Pancreas (tissue), 10 donors: ENCODE data around the gene NANOS1. TPM values are rescaled to one million over a fixed set of nuclear protein-coding genes. Genes with fewer than 3 reads are reported as not detected.

Experiments used
- ATAC-seq, 4 donors: fragments of 200-7000 bp; cut with Tn5 transposase; one replicate each; pipeline versions ENCODE4 v1.8.0 to v1.9.1; 2020; ENCODE audit warnings: mild to moderate bottlenecking in 4 of 4, moderate library complexity in 4 of 4
- DNase-seq, 6 donors: peaks; one replicate each; pipeline ENCODE4 v3.0.0-alpha.2; 2020
- FAIRE-seq: peaks from 2 replicates; lab custom pipeline; 2012; peaks lifted over from hg19 to GRCh38; lab: Jason Lieb, UNC
- H3K27ac ChIP-seq, 4 donors: fragments of 200-600 bp; sonication (generic); 1 replicate in 3 of 4; 2 replicates in 1 of 4; pipeline versions ENCODE4 v1.5.0 to v1.8.0; 2020
- H3K27me3 ChIP-seq, 4 donors: fragments of 200-600 bp; one replicate each; pipeline ENCODE4 v1.8.0; 2021
- H3K36me3 ChIP-seq, 3 donors: fragments of 200-600 bp; sonication (generic) in 1 of 3; one replicate each; pipeline versions ENCODE4 v1.5.0 to v1.8.0; 2020 to 2021
- H3K4me1 ChIP-seq, 3 donors: fragments of 200-600 bp; one replicate each; pipeline ENCODE4 v1.8.0; 2021
- H3K4me3 ChIP-seq, 4 donors: fragments of 200-600 bp; sonication (generic) in 2 of 4; one replicate each; pipeline versions ENCODE4 v1.5.0 to v1.8.0; 2020 to 2021
- H3K9me3 ChIP-seq, 4 donors: fragments of 200-600 bp; one replicate each; pipeline ENCODE4 v1.8.0; 2021
- WGBS, 2 donors: extraction: QIAGEN DNeasy Blood & Tissue Kit; methylation state at CpG; one replicate each; pipeline ENCODE4 v1.1.7; 2013; 5-methylcytosine and 5-hydroxymethylcytosine counted together
- intact Hi-C, 3 donors: fragments of 100-400 bp; cut with DNase I; formaldehyde crosslinking; loops; one replicate each; pipeline versions ENCODE4 v1.11.1 to v1.14.2; 2022
- polyA plus RNA-seq, 2 donors: library from polyadenylated mRNA; stranded (reverse); fragments of 200-250 nt; gene quantifications; one replicate each; pipeline ENCODE4 v1.2.3, GENCODE V29; 2013
- total RNA-seq, 6 donors: library from RNA; stranded (reverse); fragmentation: NEBNext Ultra II Directional in 4 of 6; extraction: Animal tissue kit (Norgen Biotek cat#: 25700) in 4 of 6; gene quantifications; one replicate each; pipeline versions ENCODE4 v1.2.1 to v1.2.4, GENCODE V29; 2021 to 2023
- TF ChIP-seq, protein P1 (sequence below), 4 donors: fragments of 200-600 bp; sonication (generic) in 3 of 4; IDR thresholded peaks; one replicate each; pipeline versions ENCODE4 v1.5.0 to v1.8.0; 2021; ENCODE audit warnings: antibody characterized with exemption in 4 of 4
- donor health status: healthy with polysubstance abuse.
- donor health status: DM: no; HTN: no; CAD: no; lungs with moderate emphysema.
- donor health status: DM: no; HTN: no; CAD: no.
- donor health status: control.
- donor health status: control.
- donor health status: Bipolar disorder and iron deficiency.
- donor health status: DM: yes; HTN: yes; CAD: no.
- donor health status: DM: no; HTN: no; CAD: no.
- donor health status: DM: no; HTN: no; CAD: no.
- donor health status: DM: yes; HTN: yes; CAD: no.

Gene NANOS1
- total and polyA plus RNA-seq, 8 donors = 0.47 to 7.7 (median 1.5) TPM

DNA sequence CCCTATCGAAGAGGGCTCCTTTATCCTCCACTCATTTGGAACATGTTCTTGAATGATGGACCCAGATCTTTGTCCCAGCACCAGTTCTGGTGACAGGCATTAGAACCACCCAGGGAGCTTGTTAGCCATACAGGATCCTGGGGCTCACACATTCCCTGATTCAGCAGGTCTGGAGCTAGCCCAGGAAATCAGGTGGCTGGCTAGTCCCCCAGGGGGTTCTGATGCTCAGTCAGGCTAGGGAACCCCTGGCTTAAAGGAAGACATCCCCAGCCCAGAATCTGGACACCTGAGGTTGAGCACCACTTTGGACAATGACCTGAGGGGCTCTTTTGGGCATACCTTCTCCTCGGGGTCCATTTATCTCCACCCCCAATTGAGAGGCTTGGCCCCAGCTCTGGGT lies 37.0 kb upstream of the NANOS1 start:
- Histone ChIP-seq H3K36me3 (no peaks in the 10 kb centered on the region), H3K27ac (no peak overlapping the region), H3K4me1 (no peaks in the 10 kb centered on the region), H3K27me3 (no peaks in the 10 kb centered on the region), H3K9me3 (no peaks in the 10 kb centered on the region), H3K4me3 (no peak overlapping the region)
- ATAC-seq (no peak), FAIRE-seq (no peak), DNase-seq (no peak)
- 53 to 79% methylated on average over 2 of the region's 2 CpGs for WGBS, 2 donors
- intact Hi-C loops = no loop called here
- TF ChIP-seq, protein P1, sequence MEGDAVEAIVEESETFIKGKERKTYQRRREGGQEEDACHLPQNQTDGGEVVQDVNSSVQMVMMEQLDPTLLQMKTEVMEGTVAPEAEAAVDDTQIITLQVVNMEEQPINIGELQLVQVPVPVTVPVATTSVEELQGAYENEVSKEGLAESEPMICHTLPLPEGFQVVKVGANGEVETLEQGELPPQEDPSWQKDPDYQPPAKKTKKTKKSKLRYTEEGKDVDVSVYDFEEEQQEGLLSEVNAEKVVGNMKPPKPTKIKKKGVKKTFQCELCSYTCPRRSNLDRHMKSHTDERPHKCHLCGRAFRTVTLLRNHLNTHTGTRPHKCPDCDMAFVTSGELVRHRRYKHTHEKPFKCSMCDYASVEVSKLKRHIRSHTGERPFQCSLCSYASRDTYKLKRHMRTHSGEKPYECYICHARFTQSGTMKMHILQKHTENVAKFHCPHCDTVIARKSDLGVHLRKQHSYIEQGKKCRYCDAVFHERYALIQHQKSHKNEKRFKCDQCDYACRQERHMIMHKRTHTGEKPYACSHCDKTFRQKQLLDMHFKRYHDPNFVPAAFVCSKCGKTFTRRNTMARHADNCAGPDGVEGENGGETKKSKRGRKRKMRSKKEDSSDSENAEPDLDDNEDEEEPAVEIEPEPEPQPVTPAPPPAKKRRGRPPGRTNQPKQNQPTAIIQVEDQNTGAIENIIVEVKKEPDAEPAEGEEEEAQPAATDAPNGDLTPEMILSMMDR (IDR thresholded peaks at IDR 0.05) = no peak

DNA sequence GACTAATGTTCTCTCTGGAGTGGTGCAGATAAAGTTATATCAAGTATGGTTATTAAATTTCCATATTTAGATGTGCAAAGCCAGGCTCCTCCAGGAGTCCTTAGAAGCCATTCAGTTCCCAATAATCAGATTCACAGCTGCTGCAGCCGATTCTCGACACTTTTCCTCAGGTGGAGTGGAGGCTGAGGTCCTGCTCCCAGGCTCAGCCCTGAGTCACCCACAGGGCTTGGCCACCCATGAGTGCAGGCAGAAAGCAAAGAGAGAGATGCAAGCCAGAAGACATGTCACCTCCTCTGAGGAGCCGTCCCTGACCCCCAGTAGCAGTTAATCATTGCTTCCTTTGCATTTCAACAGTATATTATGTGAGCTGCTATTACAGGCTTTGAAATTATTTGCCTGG lies 36.3 kb upstream of the NANOS1 start:
- no peaks in the 10 kb centered on the region for H3K4me1 ChIP-seq
- H3K27me3 ChIP-seq = no peaks in the 10 kb centered on the region
- no peaks in the 10 kb centered on the region for H3K36me3 ChIP-seq
- no peaks in the 10 kb centered on the region for H3K9me3 ChIP-seq
- TF ChIP-seq, protein P1 (IDR thresholded peaks at IDR 0.05) = no peak
- DNase-seq (no peak), ATAC-seq (no peak), FAIRE-seq (no peak)
- intact Hi-C loops = no loop called here
- 81 to 85% methylated on average over 3 of the region's 3 CpGs for WGBS, 2 donors
- H3K4me3 ChIP-seq = no peak overlapping the region
- no peak overlapping the region for H3K27ac ChIP-seq

DNA sequence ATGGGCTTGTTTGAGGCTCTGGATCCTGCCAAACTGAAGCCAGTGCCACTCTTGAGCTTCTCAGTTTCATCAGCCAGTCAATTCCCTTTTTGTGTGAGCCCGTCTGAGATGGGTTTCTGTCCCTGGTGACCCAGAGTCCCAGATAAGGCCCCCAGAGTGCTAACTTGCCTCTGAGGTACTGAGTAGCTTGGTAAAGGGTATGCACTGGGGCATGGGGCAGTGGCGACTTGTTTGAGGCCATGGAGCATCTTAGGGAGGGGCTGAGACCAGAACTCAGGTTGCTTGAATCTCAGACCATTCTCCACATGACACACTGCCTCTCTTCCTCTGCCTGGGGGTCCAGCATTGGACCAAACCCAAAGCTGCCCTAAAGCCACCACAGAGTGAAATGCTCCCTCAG lies 35.2 kb upstream of the NANOS1 start:
- H3K9me3 ChIP-seq = no peaks in the 10 kb centered on the region
- intact Hi-C loops = no loop called here

DNA sequence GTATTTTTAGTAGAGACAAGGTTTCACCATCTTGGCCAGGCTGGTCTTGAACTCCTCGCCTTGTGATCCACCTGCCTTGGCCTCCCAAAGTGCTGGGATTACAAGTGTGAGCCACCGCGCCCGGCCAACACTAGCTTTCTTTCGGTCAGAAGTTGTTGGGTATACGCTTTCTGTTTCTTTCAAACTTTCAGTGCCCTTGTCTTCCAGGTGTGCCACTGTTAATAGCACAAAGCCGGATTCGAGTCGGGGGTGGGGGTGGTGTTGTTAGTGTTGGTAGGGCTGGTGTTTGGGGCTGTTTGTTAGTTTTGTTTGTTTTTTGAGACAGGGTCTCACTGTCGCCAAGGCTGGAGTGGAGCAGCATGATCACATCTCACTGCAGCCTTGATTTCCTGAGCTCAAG lies 33.8 kb upstream of the NANOS1 start:
- intact Hi-C loops = no loop called here
- WGBS, 2 donors = 85% methylated on average over 10 of the region's 10 CpGs
- H3K27me3 ChIP-seq = no peaks in the 10 kb centered on the region
- no peak overlapping the region for H3K4me3 ChIP-seq
- no peaks in the 10 kb centered on the region for H3K36me3 ChIP-seq
- H3K4me1 ChIP-seq = no peaks in the 10 kb centered on the region
- H3K9me3 ChIP-seq = no peaks in the 10 kb centered on the region
- FAIRE-seq (no peak), DNase-seq (no peak), ATAC-seq (no peak)
- H3K27ac ChIP-seq = no peak overlapping the region
- TF ChIP-seq, protein P1 (IDR thresholded peaks at IDR 0.05) = no peak

More for the DNA sequence above, 35.2 kb upstream of the NANOS1 start:
- WGBS, 2 donors = 51 to 73% methylated on average over 2 of the region's 2 CpGs
- Histone ChIP-seq H3K27me3 (no peaks in the 10 kb centered on the region), H3K27ac (no peak overlapping the region), H3K36me3 (no peaks in the 10 kb centered on the region), H3K4me1 (no peaks in the 10 kb centered on the region), H3K4me3 (no peak overlapping the region)
- no peak for DNase-seq
- TF ChIP-seq, protein P1 (IDR thresholded peaks at IDR 0.05) = no peak
- no peak for ATAC-seq
- no peak for FAIRE-seq

DNA sequence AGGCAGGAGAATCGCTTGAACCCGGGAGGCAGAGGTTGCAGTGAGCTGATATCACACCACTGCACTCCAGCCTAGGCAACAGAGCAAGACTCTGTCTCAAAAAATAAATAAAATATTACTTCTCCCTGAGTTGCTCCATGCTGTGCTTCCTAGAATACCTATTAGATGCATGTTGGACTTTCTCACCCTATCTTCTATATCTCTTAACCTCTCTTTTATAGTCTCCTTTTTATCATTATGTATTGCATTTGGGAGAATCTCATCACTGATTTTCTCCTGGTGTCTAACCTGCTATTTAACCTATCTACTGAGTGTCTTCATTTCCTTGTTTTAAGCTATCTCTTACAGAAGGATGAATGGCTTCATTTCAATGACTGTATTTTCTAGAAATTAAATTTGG lies 32.1 kb upstream of the NANOS1 start:
- ATAC-seq = no peak
- H3K27me3 ChIP-seq = no peaks in the 10 kb centered on the region
- H3K9me3 ChIP-seq = no peaks in the 10 kb centered on the region
- DNase-seq = no peak
- H3K36me3 ChIP-seq = no peaks in the 10 kb centered on the region
- intact Hi-C loops = no loop called here
- TF ChIP-seq, protein P1 (IDR thresholded peaks at IDR 0.05) = no peak
- no peak overlapping the region for H3K27ac ChIP-seq
- H3K4me1 ChIP-seq = no peaks in the 10 kb centered on the region
- H3K4me3 ChIP-seq = no peak overlapping the region
- WGBS, 2 donors = 87 to 98% methylated on average over 2 of the region's 2 CpGs
- no peak for FAIRE-seq
